ENCODE results near the gene TFRC. TPM values are rescaled to one million over a fixed set of nuclear protein-coding genes. Genes with fewer than 3 reads are reported as not detected.
"Not testable (repeated sequence)": the region's sequence is repeated elsewhere in the genome, so short reads cannot be mapped to it uniquely, and the experiment has no call there.

Gene TFRC
- polyA plus RNA-seq, 1 experiment: 155 TPM

DNA sequence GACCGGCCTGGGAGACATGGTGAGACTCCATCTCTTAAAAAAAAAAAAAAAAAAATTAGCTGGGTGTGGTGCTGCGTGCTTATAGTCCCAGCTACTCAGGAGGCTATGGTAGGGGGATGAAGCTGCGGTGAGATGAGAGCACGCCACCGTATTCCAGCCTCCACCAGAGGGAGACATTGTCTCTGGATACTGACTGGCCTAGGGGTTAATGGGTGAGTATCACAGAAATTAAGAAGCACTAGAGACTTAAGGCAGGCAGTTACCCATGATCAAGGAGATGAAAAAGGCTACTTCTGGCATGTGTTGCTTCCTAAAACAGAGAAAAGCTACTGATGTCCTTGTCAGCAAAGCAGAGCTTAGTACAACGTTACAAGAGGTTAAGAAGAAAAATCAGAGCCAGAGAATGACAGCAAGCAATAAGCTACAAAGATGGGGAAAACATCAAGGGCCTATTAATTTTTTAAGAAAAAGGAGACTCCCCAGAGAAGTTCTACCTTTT, 8.6 kb downstream of the TFRC start:
- DNase-seq (ENCODE audit: low read depth, low spot score): peak; percentile 26
- CTCF ChIA-PET: interaction anchor here (0.6 to 8.9 kb wide), 49 partner anchors 8 to 446 kb away, joined by 3 to 185 read pairs (median 4); no protein-coding TSS in a partner anchor
- POLR2A ChIA-PET: no interaction called here
- H3K27ac ChIP-seq (ENCODE audit: low read depth, low read length): no peak overlapping the region
- no peaks in the 10 kb centered on the region for H3K27me3 ChIP-seq (ENCODE audit: control insufficient read depth, insufficient read depth, low read length)
- H3K9me3 ChIP-seq (ENCODE audit: control insufficient read depth, insufficient read depth, low read length): no peaks in the 10 kb centered on the region
- no peak overlapping the region for H3K4me3 ChIP-seq (ENCODE audit: low read depth, low read length)
- TF ChIP-seq, protein P1, sequence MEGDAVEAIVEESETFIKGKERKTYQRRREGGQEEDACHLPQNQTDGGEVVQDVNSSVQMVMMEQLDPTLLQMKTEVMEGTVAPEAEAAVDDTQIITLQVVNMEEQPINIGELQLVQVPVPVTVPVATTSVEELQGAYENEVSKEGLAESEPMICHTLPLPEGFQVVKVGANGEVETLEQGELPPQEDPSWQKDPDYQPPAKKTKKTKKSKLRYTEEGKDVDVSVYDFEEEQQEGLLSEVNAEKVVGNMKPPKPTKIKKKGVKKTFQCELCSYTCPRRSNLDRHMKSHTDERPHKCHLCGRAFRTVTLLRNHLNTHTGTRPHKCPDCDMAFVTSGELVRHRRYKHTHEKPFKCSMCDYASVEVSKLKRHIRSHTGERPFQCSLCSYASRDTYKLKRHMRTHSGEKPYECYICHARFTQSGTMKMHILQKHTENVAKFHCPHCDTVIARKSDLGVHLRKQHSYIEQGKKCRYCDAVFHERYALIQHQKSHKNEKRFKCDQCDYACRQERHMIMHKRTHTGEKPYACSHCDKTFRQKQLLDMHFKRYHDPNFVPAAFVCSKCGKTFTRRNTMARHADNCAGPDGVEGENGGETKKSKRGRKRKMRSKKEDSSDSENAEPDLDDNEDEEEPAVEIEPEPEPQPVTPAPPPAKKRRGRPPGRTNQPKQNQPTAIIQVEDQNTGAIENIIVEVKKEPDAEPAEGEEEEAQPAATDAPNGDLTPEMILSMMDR (IDR thresholded peaks at IDR 0.05; ENCODE audit: low read depth, low read length): peak; percentile 89

DNA sequence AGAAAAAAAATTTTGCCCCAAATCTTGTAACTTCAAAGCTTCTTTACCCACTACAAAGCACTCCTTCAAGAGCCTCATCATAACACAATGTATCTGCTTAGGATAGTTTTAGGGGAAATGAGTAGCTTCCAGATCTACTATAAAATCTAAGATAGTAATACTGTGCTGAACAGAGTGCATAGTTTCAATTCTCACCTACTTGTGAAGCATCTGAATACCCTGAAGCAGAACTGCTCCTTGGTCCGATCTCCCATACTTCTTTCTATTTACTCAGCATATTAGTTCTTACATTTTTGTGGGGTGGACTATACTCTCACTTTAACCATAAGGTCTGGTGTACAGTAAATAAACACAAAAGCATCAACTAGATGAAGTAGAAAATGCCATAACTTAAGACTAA, 9.6 kb downstream of the TFRC start:
- POLR2A ChIA-PET: interaction anchor here (0.6 kb wide), 1 partner anchor 19 kb away, joined by 3 read pairs; no protein-coding TSS in a partner anchor
- Histone ChIP-seq H3K9me3 (ENCODE audit: control insufficient read depth, insufficient read depth, low read length) (no peaks in the 10 kb centered on the region), H3K27me3 (ENCODE audit: control insufficient read depth, insufficient read depth, low read length) (no peaks in the 10 kb centered on the region), H3K27ac (ENCODE audit: low read depth, low read length) (no peak overlapping the region), H3K4me3 (ENCODE audit: low read depth, low read length) (no peak overlapping the region)
- TF ChIP-seq, protein P1 (IDR thresholded peaks at IDR 0.05; ENCODE audit: low read depth, low read length): no peak
- no peak for DNase-seq (ENCODE audit: low read depth, low spot score)
- CTCF ChIA-PET: interaction anchor here (0.6 to 8.9 kb wide), 22 partner anchors 9 to 499 kb away, joined by 3 to 185 read pairs (median 5); no protein-coding TSS in a partner anchor

DNA sequence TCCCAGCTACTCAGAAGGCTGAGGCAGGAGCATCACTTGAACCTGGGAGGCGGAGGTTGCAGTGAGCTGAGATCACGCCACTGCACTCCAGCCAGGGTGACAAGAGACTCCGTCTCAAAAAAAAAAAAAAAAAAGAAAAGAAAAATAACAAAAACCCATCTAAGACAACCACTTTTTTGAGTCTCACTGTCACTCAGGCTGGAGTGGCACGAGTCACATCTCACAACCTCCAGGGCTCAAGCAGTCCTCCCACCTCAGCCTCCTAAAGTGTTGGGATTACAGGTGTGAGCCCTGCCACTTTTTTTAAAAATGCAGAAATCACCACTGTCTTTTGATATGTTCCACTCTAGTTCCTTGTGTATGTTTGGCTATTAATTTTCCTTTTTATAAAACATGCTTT, 13.1 kb downstream of the TFRC start:
- H3K4me3 ChIP-seq (ENCODE audit: low read depth, low read length); DNase-seq (ENCODE audit: low read depth, low spot score); H3K27me3 ChIP-seq (ENCODE audit: control insufficient read depth, insufficient read depth, low read length); H3K27ac ChIP-seq (ENCODE audit: low read depth, low read length); POLR2A ChIA-PET; H3K9me3 ChIP-seq (ENCODE audit: control insufficient read depth, insufficient read depth, low read length): not testable (repeated sequence)
- CTCF ChIA-PET: interaction anchor here (8.9 kb wide), 1 partner anchor 130 kb away, joined by 185 read pairs; no protein-coding TSS in a partner anchor

DNA sequence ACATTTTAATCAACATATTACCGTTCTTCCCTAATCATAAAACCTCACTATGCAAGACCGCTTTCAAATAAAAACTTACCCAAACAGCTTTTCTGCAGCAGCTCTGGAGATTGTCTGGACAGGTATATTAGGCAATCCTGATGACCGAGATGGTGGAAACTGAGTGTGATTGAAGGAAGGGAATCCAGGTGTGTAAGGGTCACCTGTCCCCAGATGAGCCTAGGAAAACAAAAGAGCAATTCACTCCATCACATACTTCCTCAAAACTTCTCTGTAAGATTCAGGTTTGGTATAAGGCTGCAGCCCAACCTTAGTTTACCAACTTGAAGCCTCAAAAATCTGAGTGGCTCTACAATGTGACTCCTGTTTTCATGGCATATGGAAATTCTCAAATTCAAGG, 14.5 kb downstream of the TFRC start:
- H3K27ac ChIP-seq (ENCODE audit: low read depth, low read length): no peak overlapping the region
- CTCF ChIA-PET: no interaction called here
- no peaks in the 10 kb centered on the region for H3K9me3 ChIP-seq (ENCODE audit: control insufficient read depth, insufficient read depth, low read length)
- TF ChIP-seq, protein P1 (IDR thresholded peaks at IDR 0.05; ENCODE audit: low read depth, low read length): no peak
- no peak overlapping the region for H3K4me3 ChIP-seq (ENCODE audit: low read depth, low read length)
- no peak for DNase-seq (ENCODE audit: low read depth, low spot score)
- POLR2A ChIA-PET: no interaction called here
- no peaks in the 10 kb centered on the region for H3K27me3 ChIP-seq (ENCODE audit: control insufficient read depth, insufficient read depth, low read length)

DNA sequence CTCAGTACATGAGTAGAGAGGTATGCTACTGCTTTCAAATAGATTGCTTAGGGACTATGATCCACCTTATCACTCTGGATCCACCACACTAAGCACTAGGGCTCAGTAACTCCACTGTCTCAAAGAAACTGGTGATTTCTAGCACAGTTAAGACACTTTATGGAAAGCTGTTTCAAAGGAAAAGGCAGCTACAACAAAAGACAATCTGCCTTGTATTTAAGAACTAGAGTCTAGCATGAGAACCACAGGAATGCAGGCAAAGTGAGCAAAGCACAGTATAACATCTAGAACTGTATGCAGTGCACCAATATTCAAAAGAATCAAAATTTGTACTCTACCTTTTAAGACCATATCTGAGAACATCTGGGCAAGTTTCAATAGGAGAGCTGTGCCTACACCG, 17.9 kb downstream of the TFRC start:
- ChIA-PET POLR2A (interaction anchor here (0.8 kb wide), 1 partner anchor 17 kb away, joined by 3 read pairs; no protein-coding TSS in a partner anchor), CTCF (interaction anchor here (1.4 to 4.3 kb wide), 3 partner anchors 9 to 170 kb away, joined by 4 to 49 read pairs (median 4); no protein-coding TSS in a partner anchor)
- no peak overlapping the region for H3K4me3 ChIP-seq (ENCODE audit: low read depth, low read length)
- DNase-seq (ENCODE audit: low read depth, low spot score): no peak
- no peaks in the 10 kb centered on the region for H3K9me3 ChIP-seq (ENCODE audit: control insufficient read depth, insufficient read depth, low read length)
- TF ChIP-seq, protein P1 (IDR thresholded peaks at IDR 0.05; ENCODE audit: low read depth, low read length): no peak
- peak overlapping the region; percentile 89 for H3K27ac ChIP-seq (ENCODE audit: low read depth, low read length)
- H3K27me3 ChIP-seq (ENCODE audit: control insufficient read depth, insufficient read depth, low read length): no peaks in the 10 kb centered on the region

Measured in AG04450 (cell line).